ENCODE measurements around the gene AFTPH. TPM values are rescaled to one million over a fixed set of nuclear protein-coding genes. Genes with fewer than 3 reads are reported as not detected.
A peak's percentile ranks its signal among the peaks of the same experiment; 100 is the strongest.

The AFTPH gene
- total and polyA plus RNA-seq, 9 of the 15 experiments (the other 6 are each of a cell fraction or from before 2014, with no cell fraction given): 8.0 to 26.2 (median 13.8) TPM

- Histone ChIP-seq H2AFZ (ENCODE audit: low read depth, low read length) (no peak overlapping the region), H3K4me2 (ENCODE audit: insufficient read depth, low read length) (no peak overlapping the region), H3K4me1 (replicated peaks in 1 of 2; ENCODE audit: control insufficient read depth in 2 of 2, insufficient read depth in 2 of 2, low read length in 2 of 2) (peaks cover 0 to 8% of the 10 kb centered on the region in 2 experiments; a peak in 3 of 5 replicates), H3K79me2 (ENCODE audit: control insufficient read depth, insufficient read depth, low read length) (no peaks in the 10 kb centered on the region), H4K20me1 (replicated peaks; ENCODE audit: control insufficient read depth, insufficient read depth, low read length) (no peaks in the 10 kb centered on the region), H3K9me1 (ENCODE audit: control insufficient read depth, insufficient read depth, low read length) (no peaks in the 10 kb centered on the region), H3K4me3 (no peak overlapping the region), H3K27me3 (ENCODE audit: control insufficient read depth in 2 of 2, insufficient read depth in 2 of 2, low read length in 2 of 2) (no peaks in the 10 kb centered on the region), H3K9me3 (replicated peaks; ENCODE audit: control insufficient read depth, insufficient read depth, low read depth, low read length) (no peaks in the 10 kb centered on the region), H3K9ac (ENCODE audit: insufficient read depth in 1 of 2, low read depth in 2 of 2, low read length in 2 of 2) (peak overlapping the region in 1 of 2 experiments; percentile 10; a peak in 1 of 4 replicates), H3K27ac (ENCODE audit: extremely low read depth, low read depth, low read length) (no peak overlapping the region), H3K36me3 (ENCODE audit: control insufficient read depth, insufficient read depth, low read length) (peaks cover 15% of the 10 kb centered on the region; the same call in 2 of the 3 replicates)
- in situ Hi-C loops (cut with MboI): no loop called here
- WGBS (ENCODE audit: insufficient coverage, low coverage, missing lambda C conversion rate): 70% methylated on average over 21 of the region's 27 CpGs
- intact Hi-C loops (cut with micrococcal nuclease): loop anchor here (5.0 kb wide), 1 partner anchor 105 kb away; the partner anchor contains the start of gene AFTPH
- no peak for DNase-seq (ENCODE audit: extremely low read depth in 1 of 4, low spot score in 3 of 4)
- FAIRE-seq: no peak
- ATAC-seq: no peak
- POLR2A ChIA-PET: interaction anchor here (0.6 to 1.3 kb wide), 4 partner anchors 9 to 306 kb away, joined by 3 to 5 read pairs (median 5); no protein-coding TSS in a partner anchor
- CTCF ChIA-PET (ENCODE audit: low intra/inter-chr PET ratio): no interaction called here
- BruUV-seq (replicated peaks): no TSS peak
- TF ChIP-seq CCNT2 (IDR thresholded peaks at IDR 0.05; ENCODE audit: borderline replicate concordance, extremely low read depth, insufficient read length, low read depth, low read length) (no peak), MYNN (IDR thresholded peaks at IDR 0.05) (no peak), MYNN (CRISPR knock-in tag; IDR thresholded peaks at IDR 0.05) (no peak), HINFP (tag; conservative IDR thresholded peaks at IDR 0.05; ENCODE audit: low read depth) (no peak), ZNF217 (CRISPR knock-in tag; IDR thresholded peaks at IDR 0.05) (no peak), PKNOX1 (IDR thresholded peaks at IDR 0.05) (no peak), PBX2 (CRISPR knock-in tag; IDR thresholded peaks at IDR 0.05; ENCODE audit: low read depth) (no peak), PBX2 (tag; conservative IDR thresholded peaks at IDR 0.05; ENCODE audit: low read depth) (peak; percentile 43; the same call in 1 of the 2 replicates), ZNF395 (CRISPR knock-in tag; IDR thresholded peaks at IDR 0.05) (no peak), ZNF311 (CRISPR knock-in tag; IDR thresholded peaks at IDR 0.05) (no peak), PCBP1 (IDR thresholded peaks at IDR 0.05; ENCODE audit: low read depth, low read length, poor library complexity, severe bottlenecking) (no peak), BRF2 (IDR thresholded peaks at IDR 0.05; ENCODE audit: borderline replicate concordance, insufficient read depth, insufficient read length) (no peak)
Measured at GRCh38 chr2:64626963-64627760, 103.0 kb downstream of the AFTPH start.

Measured in K562 (cell line).